ENCODE data around the gene MALAT1. TPM values are rescaled to one million over a fixed set of nuclear protein-coding genes. Genes with fewer than 3 reads are reported as not detected.
"Not testable (repeated sequence)": the region's sequence is repeated elsewhere in the genome, so short reads cannot be mapped to it uniquely, and the experiment has no call there.

MALAT1 gene
- total RNA-seq (2014; rRNA removed; shearing (Covaris generic)) = 452 and 478 TPM in 2 replicates

DNA sequence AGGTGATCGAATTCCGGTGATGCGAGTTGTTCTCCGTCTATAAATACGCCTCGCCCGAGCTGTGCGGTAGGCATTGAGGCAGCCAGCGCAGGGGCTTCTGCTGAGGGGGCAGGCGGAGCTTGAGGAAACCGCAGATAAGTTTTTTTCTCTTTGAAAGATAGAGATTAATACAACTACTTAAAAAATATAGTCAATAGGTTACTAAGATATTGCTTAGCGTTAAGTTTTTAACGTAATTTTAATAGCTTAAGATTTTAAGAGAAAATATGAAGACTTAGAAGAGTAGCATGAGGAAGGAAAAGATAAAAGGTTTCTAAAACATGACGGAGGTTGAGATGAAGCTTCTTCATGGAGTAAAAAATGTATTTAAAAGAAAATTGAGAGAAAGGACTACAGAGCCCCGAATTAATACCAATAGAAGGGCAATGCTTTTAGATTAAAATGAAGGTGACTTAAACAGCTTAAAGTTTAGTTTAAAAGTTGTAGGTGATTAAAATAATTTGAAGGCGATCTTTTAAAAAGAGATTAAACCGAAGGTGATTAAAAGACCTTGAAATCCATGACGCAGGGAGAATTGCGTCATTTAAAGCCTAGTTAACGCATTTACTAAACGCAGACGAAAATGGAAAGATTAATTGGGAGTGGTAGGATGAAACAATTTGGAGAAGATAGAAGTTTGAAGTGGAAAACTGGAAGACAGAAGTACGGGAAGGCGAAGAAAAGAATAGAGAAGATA, at the start of gene MALAT1:
Gene MALAT1, plus strand, starts transcription at position 69 of the 736 bp plus-strand sequence.
- DNase-seq (ENCODE audit: low read depth) = peak; percentile 93

DNA sequence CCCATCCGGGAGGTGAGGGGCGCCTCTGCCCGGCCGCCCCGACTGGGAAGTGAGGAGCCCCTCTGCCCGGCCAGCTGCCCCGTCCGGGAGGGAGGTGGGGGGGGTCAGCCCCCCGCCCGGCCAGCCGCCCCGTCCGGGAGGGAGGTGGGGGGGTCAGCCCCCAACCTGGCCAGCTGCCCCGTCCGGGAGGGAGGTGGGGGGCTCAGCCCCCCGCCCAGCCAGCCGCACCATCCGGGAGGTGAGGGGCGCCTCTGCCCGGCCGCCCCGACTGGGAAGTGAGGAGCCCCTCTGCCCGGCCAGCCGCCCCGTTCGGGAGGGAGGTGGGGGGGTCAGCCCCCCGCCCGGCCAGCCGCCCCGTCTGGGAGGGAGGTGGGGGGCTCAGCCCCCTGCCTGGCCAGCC, 47.5 kb upstream of the MALAT1 start:
- not testable (repeated sequence) for DNase-seq (ENCODE audit: low read depth)

DNA sequence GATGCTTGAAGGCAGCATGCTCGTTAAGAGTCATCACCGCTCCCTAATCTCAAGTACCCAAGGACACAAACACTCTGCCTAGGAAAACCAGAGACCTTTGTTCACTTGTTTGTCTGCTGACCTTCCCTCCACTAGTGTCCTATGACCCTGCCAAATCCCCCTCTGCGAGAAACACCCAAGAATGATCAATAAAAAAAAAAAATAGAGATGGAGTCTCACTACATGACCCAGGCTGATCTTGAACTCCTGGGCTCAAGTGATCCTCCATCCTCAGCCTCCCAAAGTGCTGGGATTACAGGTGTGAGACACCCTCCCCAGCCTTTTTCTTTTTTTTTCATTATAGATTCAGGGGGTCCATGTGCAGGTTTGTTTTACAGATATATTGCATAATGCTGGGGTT, 46.6 kb upstream of the MALAT1 start:
- DNase-seq (ENCODE audit: low read depth) = not testable (repeated sequence)

DNA sequence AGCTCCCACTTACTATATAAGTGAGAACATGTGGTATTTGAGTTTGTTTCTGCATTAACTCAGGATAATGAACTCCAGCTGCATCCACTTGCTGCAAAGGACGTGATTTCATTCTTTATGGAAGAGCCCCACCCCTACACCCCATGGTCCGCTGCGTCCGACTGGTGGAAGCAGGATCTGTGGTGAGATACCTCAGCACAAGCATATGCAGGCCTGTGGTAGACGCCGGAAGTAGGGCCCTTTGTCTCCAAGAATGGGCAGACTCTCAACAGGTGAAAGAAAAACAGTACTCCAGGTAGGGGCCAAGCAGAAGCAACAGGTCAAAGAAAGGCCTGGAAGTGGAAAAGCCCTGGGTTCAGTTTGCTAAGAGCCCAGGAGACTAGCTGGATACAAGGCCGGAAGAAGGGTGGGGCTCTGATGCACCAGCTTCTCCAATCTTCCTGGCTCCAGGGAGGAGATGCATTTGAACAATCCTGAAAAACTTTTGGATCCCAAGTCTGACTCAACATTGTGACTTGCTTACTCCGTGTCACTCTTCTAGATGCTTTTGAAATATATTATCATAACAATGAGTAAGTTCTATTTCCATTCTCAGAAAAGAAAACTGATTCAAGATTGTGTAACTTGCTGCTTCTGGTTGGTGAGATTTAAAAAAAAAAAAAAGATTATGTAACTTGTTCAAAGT, 45.9 kb upstream of the MALAT1 start:
- DNase-seq (ENCODE audit: low read depth) = no peak

DNA sequence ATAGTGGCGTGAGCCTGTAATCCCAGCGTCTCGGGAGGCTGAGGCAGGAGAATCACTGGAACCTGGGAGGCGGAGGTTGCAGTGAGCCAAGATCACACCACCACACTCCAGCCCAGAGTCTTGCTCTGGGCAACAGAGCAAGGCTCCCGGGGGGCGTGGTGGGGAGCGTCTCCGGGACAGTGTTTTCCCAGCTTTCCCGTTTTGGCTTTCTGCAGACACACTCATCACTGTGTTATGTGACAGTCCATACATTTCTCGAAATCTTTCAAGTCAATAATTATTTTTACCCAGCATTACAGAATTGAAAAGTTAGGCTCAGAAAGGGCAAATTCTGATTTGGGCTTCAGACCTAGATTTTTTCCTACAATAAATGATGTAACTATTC, 44.5 kb upstream of the MALAT1 start:
- no peak for DNase-seq (ENCODE audit: low read depth)

DNA sequence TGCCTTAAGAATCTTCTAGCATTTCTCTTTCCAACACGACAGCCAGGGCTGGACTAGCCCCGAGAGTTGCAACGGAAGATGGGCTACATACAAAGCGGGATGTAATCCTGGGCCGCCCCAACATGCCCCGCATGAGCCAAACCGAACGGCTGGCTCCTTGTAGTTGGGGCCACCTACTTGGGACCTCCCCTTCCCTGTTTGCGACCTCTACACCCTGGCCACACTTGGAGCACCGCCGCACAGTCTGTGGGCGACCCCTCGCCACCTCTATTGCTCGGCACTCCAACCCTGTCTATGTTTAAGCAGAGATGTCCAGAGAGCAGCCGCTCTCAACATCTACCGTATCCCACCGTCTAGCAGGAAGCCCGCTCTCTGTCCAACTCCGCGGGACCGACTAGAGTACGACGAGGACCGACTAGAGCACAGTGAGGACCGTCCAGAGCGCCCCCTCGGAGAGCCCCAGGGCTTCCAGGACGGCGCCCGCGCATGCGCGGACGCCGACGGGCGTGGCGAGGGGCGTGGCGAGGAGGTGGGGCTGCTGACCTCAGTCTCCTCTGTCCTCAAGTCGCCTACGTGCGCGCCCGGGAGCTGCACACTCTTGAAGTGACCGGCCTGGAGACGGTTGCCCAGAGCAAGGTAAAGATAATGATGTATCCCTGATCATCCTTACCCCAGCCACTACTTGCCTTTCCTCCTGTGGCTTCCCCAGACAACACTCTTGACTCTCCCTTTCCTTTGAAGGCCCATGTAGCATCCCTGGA, 44.0 kb upstream of the MALAT1 start:
- no peak for DNase-seq (ENCODE audit: low read depth)

DNA sequence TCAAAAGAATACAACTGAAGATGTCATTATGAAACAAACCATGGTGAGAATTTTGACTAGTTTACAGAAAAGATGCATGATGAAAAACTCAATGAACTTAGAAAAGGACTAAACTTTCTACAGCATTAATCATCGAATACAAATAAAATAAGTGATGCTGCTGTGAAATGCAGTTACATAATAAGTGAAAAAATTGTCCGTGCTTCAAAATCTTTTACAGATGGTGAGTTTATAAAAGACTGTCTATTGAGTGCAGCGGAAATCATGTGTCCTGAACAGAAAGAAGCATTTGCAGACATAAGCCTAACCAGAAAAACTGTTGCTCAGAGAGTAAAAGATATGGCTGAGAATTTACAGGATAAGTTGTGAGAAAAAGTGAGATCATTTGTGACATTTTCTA, 42.4 kb upstream of the MALAT1 start:
- DNase-seq (ENCODE audit: low read depth) = no peak

DNA sequence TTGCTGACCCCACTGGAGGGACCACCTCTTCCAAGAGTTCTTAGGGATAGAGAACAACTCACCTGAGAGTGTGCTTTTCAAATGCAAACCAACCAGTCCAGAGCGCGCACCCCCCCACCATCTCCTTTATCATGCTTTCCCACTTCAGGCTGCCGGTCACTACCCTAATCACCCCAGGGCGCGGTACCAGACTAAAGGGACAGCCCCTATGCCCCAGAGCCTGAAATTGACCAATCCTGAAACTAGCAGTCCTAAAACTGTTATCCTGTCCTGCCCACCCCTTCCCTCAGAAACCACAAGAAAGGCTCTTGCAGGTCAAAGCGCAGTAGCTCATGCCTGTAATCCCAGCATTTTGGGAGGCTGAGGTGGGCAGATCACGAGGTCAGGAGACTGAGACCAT, 39.3 kb upstream of the MALAT1 start:
- DNase-seq (ENCODE audit: low read depth) = no peak

DNA sequence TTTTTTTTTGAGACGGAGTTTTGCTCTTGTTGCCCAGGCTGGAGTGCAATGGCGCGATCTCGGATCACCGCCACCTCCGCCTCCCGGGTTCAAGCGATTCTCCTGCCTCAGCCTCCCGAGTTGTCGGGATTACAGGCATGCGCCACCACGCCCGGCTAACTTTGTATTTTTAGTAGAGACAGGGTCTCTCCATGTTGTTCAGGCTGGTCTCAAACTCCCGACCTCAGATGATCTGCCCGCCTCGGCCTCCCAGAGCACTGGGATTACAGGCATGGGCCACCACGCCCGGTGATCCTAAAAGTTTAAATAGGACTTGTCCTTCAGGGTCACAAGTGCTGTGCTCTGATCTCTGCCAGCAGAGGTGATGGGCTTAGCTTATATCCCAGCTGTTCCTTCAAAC, 33.4 kb upstream of the MALAT1 start:
- not testable (repeated sequence) for DNase-seq (ENCODE audit: low read depth)

DNA sequence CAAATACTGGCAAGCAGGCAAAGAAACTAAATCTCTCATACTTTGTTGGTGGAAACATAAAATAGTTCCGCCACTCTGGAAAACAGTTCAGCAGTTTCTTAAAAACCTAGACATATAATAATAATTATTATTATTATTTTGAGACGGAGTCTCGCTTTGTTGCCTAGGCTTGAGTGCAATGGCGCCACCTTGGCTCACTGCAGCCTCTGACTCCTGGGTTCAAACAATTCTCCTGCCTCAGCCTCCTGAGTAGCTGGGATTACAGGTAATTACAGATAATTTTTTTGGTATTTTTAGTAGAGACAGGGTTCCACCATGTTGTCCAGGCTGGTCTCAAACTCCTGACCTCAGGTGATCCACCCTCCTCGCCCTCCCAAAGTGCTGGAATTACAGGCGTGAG, 31.5 kb upstream of the MALAT1 start:
- DNase-seq (ENCODE audit: low read depth) = not testable (repeated sequence)

DNA sequence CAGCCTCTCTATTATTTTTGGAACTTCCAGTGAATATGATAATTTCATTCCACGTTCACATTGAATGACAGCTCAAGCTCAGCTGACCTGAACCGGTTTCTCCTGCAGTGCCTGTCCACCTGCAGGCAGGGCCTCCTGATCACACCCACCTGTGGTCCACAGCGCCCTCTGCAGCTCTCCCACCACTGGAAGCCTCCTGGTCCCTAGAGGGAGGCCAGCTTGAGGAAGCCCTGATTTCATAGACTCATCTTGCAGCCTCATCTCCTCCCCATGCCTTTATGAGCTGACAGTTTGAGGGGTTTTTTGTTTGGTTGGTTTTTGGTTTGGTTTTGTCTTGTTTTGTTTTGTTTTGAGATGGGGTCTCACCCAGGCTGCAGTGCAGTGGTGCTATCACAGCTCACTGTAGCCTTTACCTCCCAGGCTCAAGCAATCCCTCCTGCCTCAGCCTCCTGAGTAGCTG, 29.9 kb upstream of the MALAT1 start:
- peak; percentile 58 for DNase-seq (ENCODE audit: low read depth)

DNA sequence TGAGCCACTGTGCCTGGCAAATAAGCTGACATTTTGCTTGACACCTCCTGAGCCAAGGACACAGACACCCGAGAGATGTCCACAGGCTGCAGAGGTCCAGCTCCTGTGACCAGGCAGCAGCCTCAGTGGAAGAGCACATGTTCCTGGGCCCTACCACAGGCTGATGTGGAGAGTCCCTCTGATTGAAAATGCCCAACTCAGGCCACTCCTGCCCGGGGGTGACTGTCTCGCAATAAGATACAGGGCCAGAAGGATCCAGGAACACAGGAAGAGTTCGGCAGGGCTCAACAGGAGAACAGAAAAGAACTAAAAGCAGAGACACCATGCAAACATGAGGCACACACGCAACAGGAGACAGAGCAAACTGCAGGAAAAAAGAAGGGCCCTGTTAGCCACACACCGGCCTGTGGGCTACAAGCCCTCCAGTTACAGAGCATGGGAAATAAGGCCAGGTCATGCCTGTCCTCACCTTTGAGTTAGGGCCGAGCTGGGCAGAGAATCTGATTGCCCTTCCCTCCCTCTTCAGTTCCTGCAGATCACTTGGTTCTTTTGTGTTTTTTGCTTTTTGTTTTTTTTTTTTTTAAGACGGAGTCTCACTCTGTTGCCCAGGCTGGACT, 28.3 kb upstream of the MALAT1 start:
- no peak for DNase-seq (ENCODE audit: low read depth)

DNA sequence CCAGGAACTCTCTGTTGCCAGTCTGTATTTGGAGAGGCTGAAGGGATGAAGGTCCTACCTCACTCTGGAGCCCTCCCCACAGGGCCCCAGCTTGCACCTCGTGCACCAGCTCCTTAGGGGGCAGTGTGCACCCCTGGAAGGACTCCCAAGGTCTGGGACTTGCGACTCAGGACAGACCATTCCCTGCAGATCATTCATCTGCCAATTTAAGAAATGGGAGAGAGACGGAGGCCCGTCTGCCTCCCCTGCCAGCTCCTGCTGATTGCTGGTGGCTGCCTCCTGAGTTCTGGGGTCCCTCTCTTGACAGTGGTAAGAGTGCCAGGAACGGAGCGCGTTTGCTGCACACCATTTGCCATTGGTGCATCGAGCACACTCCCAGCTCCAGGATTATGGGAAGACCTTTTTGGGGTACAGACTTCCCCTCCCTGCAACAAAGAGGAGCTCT, 27.4 kb upstream of the MALAT1 start:
- DNase-seq (ENCODE audit: low read depth) = peak; percentile 79

DNA sequence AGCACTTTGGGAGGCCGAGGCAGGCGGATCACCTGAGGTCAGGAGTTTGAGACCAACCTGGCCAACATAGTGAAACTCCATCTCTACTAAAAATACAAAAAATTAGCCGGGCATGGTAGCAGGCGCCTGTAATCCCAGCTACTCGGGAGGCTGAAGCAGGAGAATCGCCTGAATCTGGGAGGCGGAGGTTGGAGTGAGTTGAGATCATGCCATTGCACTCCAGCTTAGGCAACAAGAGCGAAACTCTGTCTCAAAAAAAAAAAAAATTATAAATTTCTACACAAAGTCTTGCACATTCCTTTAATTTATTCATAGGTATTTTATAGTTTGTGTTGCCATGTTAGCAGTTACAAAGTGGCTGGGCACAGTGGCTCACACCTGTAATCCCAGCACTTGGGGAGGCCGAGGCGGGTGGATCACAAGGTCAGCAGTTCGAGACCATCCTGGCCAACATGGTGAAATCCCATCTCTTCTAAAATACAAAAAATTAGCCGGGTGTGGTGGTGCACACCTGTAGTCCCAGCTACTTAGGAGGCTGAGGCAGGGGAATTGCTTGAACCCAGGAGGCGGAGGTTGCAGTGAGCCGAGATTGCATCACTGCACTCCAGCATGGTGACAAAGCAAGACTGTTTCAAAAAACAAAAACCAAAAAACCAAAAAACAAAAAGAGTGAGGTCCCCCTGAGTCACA, 26.1 kb upstream of the MALAT1 start:
- DNase-seq (ENCODE audit: low read depth) = not testable (repeated sequence)

DNA sequence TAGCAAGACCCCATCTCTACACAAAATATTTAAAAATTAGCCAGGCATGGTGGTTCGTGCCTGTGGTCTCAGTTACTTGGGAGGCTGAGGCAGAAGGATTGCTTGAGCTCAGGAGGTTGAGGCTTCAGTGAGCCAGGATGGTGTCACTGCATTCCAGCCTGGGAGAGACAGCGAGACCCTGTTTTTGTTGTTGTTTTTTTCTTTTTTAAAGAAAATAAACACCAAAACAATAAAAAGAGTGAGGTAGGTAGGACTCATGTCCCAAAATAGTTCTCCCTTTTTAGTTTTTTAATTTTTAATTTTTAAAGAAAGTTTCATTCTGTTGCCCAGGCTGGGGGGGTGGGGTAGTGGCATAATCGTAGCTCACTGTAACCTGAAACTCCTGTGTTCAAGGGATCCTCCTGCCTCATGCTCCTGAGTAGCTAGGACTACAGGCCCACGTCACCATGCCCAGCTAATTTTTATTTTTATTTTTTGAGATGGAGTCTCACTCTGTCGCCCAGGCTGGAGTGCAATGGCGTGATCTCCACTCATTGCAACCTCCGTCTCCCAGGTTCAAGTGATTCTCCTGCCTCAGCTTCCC, 25.5 kb upstream of the MALAT1 start:
- no peak for DNase-seq (ENCODE audit: low read depth)

DNA sequence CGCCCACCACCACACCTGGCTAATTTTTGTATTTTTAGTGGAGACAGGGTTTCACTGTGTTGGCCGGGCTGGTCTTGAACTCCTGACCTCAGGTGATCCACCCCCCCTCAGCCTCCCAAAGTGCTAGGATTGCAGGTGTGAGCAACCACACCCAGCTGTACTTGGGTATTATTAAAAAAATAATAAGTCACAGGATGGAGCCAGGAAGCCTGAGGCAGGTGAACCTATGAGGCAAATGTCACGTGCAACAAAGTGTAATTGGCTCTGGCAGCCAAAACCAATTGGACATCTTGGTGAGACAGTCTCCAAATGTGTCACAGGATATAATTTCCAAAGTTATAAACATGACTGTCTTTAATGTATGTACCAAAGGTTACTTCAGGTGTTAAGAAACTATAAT, 24.0 kb upstream of the MALAT1 start:
- DNase-seq (ENCODE audit: low read depth) = no peak

DNA sequence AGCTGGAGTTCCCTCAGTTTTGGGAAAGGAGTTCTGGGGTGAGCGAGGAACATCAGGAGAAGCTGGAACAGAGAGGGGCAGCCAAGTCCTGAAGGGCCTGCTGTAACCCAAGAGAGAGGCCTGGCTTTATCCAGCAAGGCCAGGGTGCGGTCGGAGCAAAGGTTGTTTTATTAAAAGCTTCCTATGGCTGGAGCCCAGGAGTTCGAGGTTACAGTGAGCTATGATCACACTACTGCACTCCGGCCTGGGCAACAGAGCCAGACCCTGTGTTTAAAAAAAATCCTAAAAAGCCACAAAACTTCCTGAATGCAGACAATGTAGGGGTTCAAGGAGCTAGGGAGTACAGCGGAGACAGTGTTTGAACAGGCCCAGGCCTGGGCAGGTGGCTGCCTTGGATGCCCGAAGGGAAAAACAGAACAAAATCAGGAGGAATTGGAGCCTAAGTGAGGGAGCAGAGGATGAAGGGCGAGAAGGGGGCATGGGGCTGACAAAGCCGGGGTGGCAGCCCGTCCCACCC, 22.2 kb upstream of the MALAT1 start:
- no peak for DNase-seq (ENCODE audit: low read depth)

DNA sequence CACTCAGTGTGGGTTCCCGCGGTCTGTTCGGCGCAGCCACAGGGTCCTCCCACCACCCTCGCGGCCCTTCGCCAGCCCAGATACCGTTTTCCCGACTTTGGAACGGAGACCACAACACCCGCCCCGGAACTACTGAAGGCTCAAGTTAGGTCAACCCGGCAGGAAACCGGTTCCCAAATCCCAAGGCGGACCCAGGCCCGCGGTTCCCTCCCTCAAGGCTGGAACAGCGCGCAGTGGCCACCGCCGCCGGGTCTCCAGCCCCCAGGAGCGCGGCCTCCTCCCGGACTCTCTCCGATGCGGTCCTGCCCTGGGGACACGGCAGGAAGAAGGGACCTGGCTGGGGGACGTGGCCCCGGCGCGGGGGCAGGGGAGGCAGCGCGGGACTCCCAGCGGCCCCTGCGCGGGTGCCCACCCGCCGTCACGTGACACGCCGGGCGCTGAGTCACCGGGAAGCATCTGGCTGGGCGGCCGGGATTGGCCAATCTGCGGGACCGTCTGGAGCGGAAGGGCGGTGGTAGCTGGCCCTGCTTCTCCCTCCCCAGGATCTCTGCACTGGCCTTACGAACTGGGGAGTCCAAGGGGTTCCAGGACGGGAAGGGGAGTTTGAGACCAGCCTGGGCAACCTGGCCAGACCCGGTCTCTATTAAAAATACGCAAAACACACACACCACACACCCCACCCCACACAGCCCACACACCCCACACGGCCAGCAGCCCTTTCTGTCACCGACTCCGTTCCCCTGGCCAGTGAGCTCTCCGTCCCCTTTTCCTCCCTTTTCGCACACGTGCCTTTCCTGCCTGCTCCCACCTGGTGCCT, 21.5 kb upstream of the MALAT1 start:
- peak; percentile 98 for DNase-seq (ENCODE audit: low read depth)

DNA sequence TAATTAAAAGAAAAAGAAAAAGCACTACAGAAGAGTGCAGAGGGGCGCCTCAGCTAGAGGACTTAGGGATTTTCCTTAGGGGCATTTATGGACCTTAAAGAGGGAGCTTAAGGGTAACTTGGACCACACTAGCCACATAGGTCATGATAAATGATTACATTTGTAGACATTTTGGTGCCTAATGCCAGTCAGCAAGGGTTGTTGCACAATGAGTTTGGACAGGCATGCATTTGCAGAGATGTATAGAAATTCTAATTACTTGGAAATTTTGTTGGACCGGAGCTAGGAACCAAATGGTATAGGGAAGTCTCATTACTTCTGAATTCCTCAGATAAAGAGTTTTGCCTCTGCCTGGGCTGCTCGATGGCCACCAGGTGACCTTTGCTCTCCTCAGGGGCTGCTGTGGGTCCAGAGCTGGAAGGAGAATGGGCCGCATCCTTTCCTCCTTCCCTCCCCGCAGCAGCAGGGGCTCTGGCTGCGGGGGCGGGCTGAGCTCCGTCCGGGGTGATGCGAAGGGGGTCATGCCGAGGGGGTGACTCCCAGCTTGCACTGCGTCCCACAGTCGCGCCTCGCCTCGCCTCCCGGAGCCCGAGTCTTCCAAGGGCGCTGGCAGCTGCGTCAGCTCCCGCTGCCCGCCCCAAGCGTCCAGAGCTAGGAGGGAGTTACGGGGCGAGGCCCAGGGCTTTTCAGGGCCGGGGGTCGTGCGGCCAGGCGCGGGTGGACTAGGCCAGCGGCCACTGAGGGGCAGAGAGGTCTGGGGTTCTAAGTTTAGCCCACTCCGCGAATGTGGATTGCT, 20.3 kb upstream of the MALAT1 start:
- peak; percentile 66 for DNase-seq (ENCODE audit: low read depth)

All from Daoy (cell line).